OCI-LY3 (cell line): ENCODE results near the gene LDAH.

Experiments used
- EZH2phosphoT487 ChIP-seq: fragments of 200-600 bp; shearing (Covaris generic); IDR thresholded peaks from 2 replicates; pipeline ENCODE4 v1.6.1; 2018; ENCODE audit warnings: antibody characterized with exemption, mixed run types, low read depth
- TF ChIP-seq, protein P1 (sequence below): fragments of 200-600, 300-600 bp; sonication (generic); IDR thresholded peaks from 2 replicates; pipeline ENCODE4 v1.5.1; 2014; ENCODE audit warnings: antibody characterized with exemption, low read length, low read depth

DNA sequence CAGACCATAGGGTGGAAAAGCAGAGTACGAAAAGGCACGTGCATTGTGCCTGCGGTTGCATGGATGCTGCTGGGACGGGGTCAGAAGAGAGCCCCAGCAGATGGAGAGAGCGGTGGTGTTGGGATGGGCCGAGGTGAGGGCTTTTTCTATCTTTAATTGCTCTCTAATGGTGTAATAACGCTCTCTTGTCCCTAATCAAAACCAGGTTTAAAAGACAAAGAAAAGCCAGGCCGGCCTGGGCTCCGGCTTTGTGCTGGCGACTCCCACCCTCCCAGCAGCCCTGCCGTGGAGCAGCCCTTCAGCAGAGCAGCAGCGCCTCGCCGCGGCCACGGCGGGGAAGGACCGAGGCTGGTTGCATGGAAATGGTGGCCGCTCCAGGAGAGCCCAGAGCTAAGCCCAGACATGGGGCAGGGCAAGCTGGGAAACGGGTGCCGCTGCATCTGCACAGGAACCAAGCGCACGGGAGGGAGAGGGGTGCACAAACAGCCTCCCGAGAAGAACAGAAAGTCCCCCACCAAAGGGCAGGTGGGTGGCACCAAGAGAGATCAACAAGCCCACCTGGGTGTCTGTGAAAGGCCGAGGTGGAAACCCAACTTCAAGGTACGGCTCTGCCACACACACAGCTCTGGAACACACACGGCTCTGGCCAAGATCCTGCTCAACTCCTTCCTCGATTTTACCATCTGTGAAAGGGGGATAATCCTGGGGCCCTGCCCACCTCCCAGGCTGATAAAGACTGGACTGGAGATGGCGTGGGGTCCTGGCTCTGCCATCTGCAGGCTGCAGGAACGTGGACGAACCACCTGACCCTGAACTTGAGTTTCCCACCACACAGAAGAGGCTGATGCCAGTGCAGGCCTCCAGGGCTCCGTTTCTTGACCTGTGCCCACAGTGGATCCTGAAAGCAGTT lies 187.0 kb downstream of the LDAH start:
- TF ChIP-seq, protein P1, sequence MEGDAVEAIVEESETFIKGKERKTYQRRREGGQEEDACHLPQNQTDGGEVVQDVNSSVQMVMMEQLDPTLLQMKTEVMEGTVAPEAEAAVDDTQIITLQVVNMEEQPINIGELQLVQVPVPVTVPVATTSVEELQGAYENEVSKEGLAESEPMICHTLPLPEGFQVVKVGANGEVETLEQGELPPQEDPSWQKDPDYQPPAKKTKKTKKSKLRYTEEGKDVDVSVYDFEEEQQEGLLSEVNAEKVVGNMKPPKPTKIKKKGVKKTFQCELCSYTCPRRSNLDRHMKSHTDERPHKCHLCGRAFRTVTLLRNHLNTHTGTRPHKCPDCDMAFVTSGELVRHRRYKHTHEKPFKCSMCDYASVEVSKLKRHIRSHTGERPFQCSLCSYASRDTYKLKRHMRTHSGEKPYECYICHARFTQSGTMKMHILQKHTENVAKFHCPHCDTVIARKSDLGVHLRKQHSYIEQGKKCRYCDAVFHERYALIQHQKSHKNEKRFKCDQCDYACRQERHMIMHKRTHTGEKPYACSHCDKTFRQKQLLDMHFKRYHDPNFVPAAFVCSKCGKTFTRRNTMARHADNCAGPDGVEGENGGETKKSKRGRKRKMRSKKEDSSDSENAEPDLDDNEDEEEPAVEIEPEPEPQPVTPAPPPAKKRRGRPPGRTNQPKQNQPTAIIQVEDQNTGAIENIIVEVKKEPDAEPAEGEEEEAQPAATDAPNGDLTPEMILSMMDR: no peak
- TF ChIP-seq EZH2phosphoT487: no peak
